Hepatocyte (in vitro differentiated cells): ENCODE measurements around the gene BATF3. TPM values are rescaled to one million over a fixed set of nuclear protein-coding genes. Genes with fewer than 3 reads are reported as not detected.

Source experiments
- DNase-seq: peaks from one replicate; pipeline ENCODE4 v3.0.0-alpha.2; 2016; ENCODE audit warnings: low spot score
- H2AFZ ChIP-seq: fragments of 200-600 bp; sonication (generic); 2 replicates; pipeline ENCODE4 v1.6.0; 2016; ENCODE audit warnings: antibody characterized with exemption, mild to moderate bottlenecking
- H3K27ac ChIP-seq: fragments of 200-600 bp; sonication (generic); 2 replicates; pipeline ENCODE4 v1.5.1; 2016; ENCODE audit warnings: mild to moderate bottlenecking
- H3K27me3 ChIP-seq: fragments of 200-600 bp; sonication (generic); 2 replicates; pipeline ENCODE4 v1.6.1; 2016
- H3K36me3 ChIP-seq: fragments of 200-600 bp; sonication (generic); replicated peaks from 2 replicates; pipeline ENCODE4 v1.5.1; 2016; ENCODE audit warnings: low read depth; ENCODE audit not compliant: insufficient read depth
- H3K4me1 ChIP-seq: fragments of 200-600 bp; sonication (generic); 2 replicates; pipeline ENCODE4 v1.5.1; 2016; ENCODE audit warnings: mild to moderate bottlenecking, moderate library complexity; ENCODE audit not compliant: insufficient read depth
- H3K4me2 ChIP-seq: fragments of 200-600 bp; sonication (generic); 2 replicates; pipeline ENCODE4 v1.6.0; 2016
- H3K4me3 ChIP-seq: fragments of 200-600 bp; sonication (generic); 2 replicates; pipeline ENCODE4 v1.5.1; 2016; ENCODE audit warnings: mild to moderate bottlenecking
- H3K79me2 ChIP-seq: fragments of 200-600 bp; sonication (generic); 2 replicates; pipeline ENCODE4 v1.6.0; 2017; ENCODE audit warnings: mild to moderate bottlenecking
- H3K9me2 ChIP-seq: fragments of 200-600 bp; sonication (generic); replicated peaks from 2 replicates; pipeline ENCODE4 v1.6.0; 2017; ENCODE audit warnings: mild to moderate bottlenecking; ENCODE audit not compliant: insufficient read depth
- H3K9me3 ChIP-seq: fragments of 200-600 bp; sonication (generic); 2 replicates; pipeline ENCODE4 v1.5.1; 2016; ENCODE audit warnings: low read depth, mild to moderate bottlenecking
- H4K20me1 ChIP-seq: fragments of 200-600 bp; sonication (generic); 2 replicates; pipeline ENCODE4 v1.6.0; 2016; ENCODE audit warnings: mild to moderate bottlenecking; ENCODE audit not compliant: insufficient read depth, poor library complexity, severe bottlenecking
- CTCF ChIP-seq: fragments of 200-600 bp; sonication (generic); IDR thresholded peaks from 2 replicates; pipeline ENCODE4 v1.5.1; 2016; ENCODE audit warnings: antibody characterized with exemption, mild to moderate bottlenecking; ENCODE audit not compliant: poor library complexity
- EZH2 ChIP-seq: fragments of 200-600 bp; sonication (generic); IDR thresholded peaks from 2 replicates; pipeline ENCODE4 v1.6.1; 2016; ENCODE audit warnings: antibody characterized with exemption, mild to moderate bottlenecking, borderline replicate concordance
- EZH2phosphoT487 ChIP-seq: fragments of 200-600 bp; sonication (generic); IDR thresholded peaks from one replicate; pipeline ENCODE4 v1.6.1; 2018; ENCODE audit warnings: antibody characterized with exemption, mild to moderate bottlenecking, low read depth, moderate library complexity; ENCODE audit not compliant: unreplicated experiment, severe bottlenecking
- WGBS: methylation state at CpG from one replicate; pipeline ENCODE4 v1.1.6; 2016; ENCODE audit warnings: low lambda C conversion rate; ENCODE audit errors: missing lambda C conversion rate; 5-methylcytosine and 5-hydroxymethylcytosine counted together
- polyA plus RNA-seq: library from polyadenylated mRNA; unstranded; fragments of >200 nt; fragmentation: Nextera tagmentation; extraction: Ambion mirVana; gene quantifications from 2 replicates; pipeline ENCODE4 v1.2.1, GENCODE V29; 2016
- total RNA-seq: library from RNA; depleted of rRNA; stranded (reverse); fragments of >200 nt; gene quantifications from 2 replicates; pipeline ENCODE4 v1.2.3, GENCODE V29; 2014

Gene BATF3
- total and polyA plus RNA-seq, 2 experiments from 2014 or later = 3.5 TPM; not detected in 1

GRCh38 chr1:212670301-212670700 lies 29.3 kb downstream of the BATF3 start:
- H3K36me3 ChIP-seq = no peaks in the 10 kb centered on the region
- no peak overlapping the region for H3K27ac ChIP-seq
- H2AFZ ChIP-seq = no peak overlapping the region
- 93% methylated on average over 7 of the region's 7 CpGs for WGBS
- no peaks in the 10 kb centered on the region for H3K9me3 ChIP-seq
- H3K79me2 ChIP-seq = no peaks in the 10 kb centered on the region
- H3K27me3 ChIP-seq = no peaks in the 10 kb centered on the region
- no peak overlapping the region for H3K4me2 ChIP-seq
- no peak overlapping the region for H3K4me3 ChIP-seq
- TF ChIP-seq CTCF (no peak), EZH2 (no peak), EZH2phosphoT487 (no peak)
- DNase-seq = no peak
- H3K4me1 ChIP-seq = peaks cover 4% of the 10 kb centered on the region
- no peaks in the 10 kb centered on the region for H3K9me2 ChIP-seq
- no peaks in the 10 kb centered on the region for H4K20me1 ChIP-seq

GRCh38 chr1:212669600-212669999 lies 30.0 kb downstream of the BATF3 start:
- Histone ChIP-seq H3K4me3 (no peak overlapping the region), H2AFZ (no peak overlapping the region), H3K4me2 (no peak overlapping the region), H3K27ac (no peak overlapping the region), H3K4me1 (peaks cover 4% of the 10 kb centered on the region), H4K20me1 (no peaks in the 10 kb centered on the region), H3K36me3 (no peaks in the 10 kb centered on the region), H3K9me3 (no peaks in the 10 kb centered on the region), H3K9me2 (no peaks in the 10 kb centered on the region), H3K79me2 (no peaks in the 10 kb centered on the region), H3K27me3 (no peaks in the 10 kb centered on the region)
- TF ChIP-seq CTCF (no peak), EZH2 (no peak), EZH2phosphoT487 (no peak)
- 91% methylated on average over 8 of the region's 8 CpGs for WGBS
- no peak for DNase-seq

- H3K36me3 ChIP-seq = no peaks in the 10 kb centered on the region
- H3K4me2 ChIP-seq = no peak overlapping the region
- no peak overlapping the region for H3K4me3 ChIP-seq
- no peak overlapping the region for H2AFZ ChIP-seq
- DNase-seq = no peak
- H3K9me2 ChIP-seq = no peaks in the 10 kb centered on the region
- H3K27ac ChIP-seq = no peak overlapping the region
- no peaks in the 10 kb centered on the region for H3K27me3 ChIP-seq
- no peak for TF ChIP-seq EZH2phosphoT487
- peak; percentile 14 for TF ChIP-seq CTCF
- 82% methylated on average over 2 of the region's 2 CpGs for WGBS
- H4K20me1 ChIP-seq = no peaks in the 10 kb centered on the region
- H3K79me2 ChIP-seq = no peaks in the 10 kb centered on the region
- H3K4me1 ChIP-seq = peaks cover 4% of the 10 kb centered on the region
- H3K9me3 ChIP-seq = no peaks in the 10 kb centered on the region
Observed at GRCh38 chr1:212669102-212669501, 30.5 kb downstream of the BATF3 start.

- H2AFZ ChIP-seq = no peak overlapping the region
- H3K4me1 ChIP-seq = peaks cover 4% of the 10 kb centered on the region
- no peaks in the 10 kb centered on the region for H3K27me3 ChIP-seq
- no peak overlapping the region for H3K4me2 ChIP-seq
- H4K20me1 ChIP-seq = no peaks in the 10 kb centered on the region
- no peaks in the 10 kb centered on the region for H3K79me2 ChIP-seq
- H3K4me3 ChIP-seq = no peak overlapping the region
- 86% methylated on average over 5 of the region's 5 CpGs for WGBS
- no peak for DNase-seq
- TF ChIP-seq CTCF = no peak
- no peak for TF ChIP-seq EZH2
- no peak for TF ChIP-seq EZH2phosphoT487
- peak overlapping the region; percentile 66 for H3K27ac ChIP-seq
- no peaks in the 10 kb centered on the region for H3K9me2 ChIP-seq
- H3K36me3 ChIP-seq = no peaks in the 10 kb centered on the region
- no peaks in the 10 kb centered on the region for H3K9me3 ChIP-seq
Observed at GRCh38 chr1:212668477-212668876, 31.2 kb downstream of the BATF3 start.
